ENCODE measurements around the gene VSIR.

The VSIR gene

GRCh38 chr10:71763352-71764127, 9.8 kb downstream of the VSIR start:
- DNase-seq = no peak

- DNase-seq = no peak
These were observed 11.0 kb downstream of the VSIR start for GRCh38 chr10:71762324-71762723.

GRCh38 chr10:71761541-71762113, 11.7 kb downstream of the VSIR start:
- DNase-seq = no peak

DNA sequence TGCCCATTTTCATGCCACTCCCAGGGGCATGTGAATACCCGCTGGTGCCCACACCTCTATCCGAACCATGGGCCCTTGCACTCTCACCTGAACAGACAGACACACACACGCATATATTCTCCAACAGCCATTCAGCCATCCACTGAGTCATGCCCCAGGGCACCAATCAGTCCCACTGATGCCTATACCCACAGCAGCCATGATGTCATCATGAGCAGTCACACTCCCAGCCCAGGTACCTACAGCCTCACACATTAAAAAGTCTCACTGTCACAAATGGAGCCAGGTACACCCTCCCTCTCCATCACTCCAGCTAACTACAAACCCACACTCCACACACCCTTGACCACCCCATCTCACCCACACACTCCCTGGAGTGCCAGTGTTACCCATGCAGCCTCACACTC, 12.2 kb downstream of the VSIR start:
- DNase-seq = no peak

DNA sequence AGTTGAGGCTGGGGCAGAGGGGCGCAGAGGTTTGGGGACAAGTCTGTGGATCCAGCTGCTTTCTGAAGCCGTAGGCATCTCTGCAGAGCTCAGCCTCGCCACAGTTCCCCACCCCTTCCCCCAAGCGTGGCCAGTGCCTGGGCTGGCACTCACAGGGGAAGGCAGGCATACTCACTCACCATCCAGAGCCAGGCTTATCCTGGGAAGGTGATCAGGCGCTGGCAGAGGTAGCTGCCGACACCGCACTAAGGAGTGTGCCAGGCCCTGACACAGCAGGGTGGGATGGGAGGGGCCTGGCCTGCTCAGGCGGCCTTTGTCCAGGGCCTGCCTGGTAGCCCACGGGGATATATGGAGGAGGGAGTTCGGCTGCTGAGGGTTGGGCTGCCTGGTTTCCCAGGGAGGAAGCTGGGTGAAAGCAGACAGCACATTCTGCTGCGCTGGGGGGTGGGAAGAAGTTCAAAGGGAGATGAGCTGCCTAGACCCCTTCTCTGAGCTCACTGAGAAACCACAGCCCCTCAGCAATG, 15.9 kb downstream of the VSIR start:
- no peak for DNase-seq

- DNase-seq = no peak
These were observed 16.8 kb downstream of the VSIR start for GRCh38 chr10:71756311-71757191.

DNA sequence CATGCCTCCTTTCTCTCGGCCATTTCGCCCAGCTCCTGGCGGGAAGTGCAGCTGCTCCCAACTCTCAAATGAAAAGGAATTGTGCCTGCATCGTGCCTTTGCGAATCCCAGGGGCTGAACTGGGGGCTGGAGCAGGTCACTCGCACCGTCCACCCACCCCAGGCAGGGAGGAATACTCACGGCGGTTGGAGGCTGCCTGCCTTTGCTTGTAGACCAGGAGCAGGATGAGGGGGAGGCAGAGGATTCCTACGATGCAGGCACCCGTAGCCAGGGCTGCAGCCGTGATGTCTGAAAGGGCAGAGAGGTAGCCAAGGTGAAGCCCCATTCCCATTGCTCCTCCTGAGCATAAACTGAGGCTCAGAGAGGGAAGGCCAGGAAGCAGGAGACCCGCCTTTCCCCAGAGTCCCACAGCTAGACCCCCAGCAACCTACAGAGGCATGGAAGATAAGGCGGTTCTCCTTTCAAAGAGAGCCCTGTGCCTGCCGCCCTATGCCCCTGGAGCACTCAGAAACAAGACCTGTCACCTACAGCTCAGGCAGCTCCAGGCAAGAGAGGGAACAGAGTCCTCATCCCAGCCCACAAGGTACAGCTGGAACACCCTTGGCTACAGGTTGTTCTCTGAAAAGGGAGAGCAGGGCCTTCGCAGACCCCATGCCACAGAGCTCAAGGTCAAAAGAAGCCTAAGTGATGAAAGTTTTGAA, 18.0 kb downstream of the VSIR start:
- DNase-seq = no peak

DNA sequence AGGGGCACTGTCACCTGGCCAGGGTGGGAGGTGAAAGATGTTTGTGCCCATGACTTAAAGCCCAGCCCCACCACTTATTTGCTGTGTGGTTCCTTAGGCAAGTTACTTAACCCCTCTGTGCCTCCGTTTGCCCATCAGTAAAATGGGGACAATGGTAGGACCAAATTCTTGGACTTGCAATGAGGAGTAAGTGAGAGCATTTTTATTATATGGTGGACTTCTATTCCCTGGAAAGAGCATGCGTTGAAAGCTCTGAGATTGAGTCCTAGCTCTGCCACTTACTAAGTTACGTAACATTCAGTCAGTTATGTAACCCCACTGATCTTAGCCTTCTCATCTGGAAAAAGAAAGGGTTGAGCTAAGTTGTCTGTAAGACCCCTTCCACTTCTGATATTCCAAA, 18.8 kb downstream of the VSIR start:
- no peak for DNase-seq

DNA sequence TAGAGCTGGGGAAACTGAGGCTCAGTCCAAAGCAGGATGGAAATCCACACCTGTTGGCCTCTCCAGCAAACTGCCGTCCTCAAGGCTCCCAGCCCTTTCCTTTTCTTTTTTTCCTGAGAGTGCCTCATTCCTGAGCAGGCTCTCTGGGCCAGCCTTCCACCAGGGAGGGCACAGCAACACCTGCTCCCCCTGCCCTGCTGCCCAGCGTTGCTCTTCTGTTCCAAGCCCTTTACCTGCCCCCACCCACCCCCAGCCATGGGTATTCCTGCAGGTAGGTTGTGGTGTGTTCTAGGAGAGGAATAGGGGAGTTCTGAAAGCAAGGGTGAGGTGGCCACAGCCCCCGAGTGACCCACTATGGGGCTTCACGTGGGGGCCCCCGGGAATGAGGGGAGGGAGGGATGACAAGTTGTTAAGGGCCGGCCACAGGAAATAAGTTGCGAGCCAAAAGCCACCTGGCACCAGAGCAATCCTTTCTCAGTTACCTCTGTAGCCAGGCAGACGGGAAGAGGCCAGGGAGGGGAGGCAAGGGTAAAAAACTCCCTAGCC, 19.3 kb downstream of the VSIR start:
- no peak for DNase-seq

- DNase-seq = no peak
These were observed 20.0 kb downstream of the VSIR start for GRCh38 chr10:71753091-71753959.

DNA sequence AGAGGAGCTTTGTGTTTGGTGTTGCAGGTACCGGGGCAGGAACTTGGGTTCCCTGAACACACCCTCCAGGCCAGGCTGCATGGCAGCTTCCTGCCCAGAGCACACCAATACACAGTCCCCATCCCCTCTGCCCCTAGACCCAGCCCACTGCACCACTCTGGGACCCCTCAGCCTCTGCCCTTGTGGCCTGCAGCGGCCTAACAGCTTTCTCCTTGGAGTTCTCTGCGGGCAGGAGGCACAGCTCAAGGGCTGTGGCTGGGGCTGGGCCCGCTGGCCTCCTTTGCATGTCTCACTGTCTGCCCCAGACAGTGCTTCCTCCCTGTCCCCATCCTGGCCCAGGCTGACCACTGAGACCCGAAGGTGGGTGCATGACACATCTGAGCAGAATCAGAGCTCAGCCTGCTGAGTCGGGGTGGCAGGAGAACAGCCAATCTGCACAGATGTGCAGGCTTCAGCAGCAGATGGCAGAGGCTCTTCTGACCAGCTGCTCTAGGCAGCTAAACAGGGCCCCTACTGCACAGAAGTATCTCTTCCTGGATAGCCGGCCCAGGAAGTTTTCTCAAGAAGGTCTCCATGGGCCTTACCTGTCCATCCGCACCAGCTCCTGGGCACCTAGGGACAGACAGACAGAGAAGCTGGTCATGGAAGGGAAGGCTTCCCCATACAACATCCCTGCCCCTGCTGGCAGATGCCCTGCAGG, 20.8 kb downstream of the VSIR start:
- no peak for DNase-seq

DNA sequence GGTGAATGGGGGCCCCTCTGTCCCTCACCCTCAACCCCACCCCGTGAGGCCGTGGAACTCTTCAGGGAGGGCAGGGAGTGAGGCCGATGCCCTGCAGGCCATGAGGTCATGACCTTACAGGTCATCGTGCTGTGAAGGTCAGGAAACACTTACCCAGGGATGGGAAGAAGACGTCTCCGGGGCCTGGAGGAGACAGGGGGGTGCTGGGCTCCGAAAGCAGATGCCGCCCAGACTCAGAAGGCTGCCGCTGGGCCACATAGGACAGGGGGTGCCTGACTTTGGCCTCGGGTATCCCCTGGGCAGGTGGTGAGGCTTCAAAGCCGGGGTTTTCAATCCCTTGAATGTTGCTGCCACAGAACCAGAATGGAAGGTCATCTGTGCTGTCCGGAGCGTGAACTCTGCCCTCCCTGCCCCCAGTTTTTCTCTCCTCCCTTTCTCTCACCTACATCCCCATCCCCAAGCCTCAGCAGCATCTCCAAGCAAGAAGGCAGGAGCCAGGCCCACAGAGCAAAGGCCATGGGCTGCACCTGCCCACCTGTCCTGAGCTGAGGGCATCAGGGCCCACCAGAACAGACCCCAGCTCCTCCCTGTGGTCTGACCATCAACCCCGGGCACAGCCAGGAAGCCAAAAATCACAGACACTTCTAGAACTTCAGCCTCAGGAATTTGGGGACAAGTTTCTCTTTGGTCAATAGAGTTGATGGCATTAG, 21.6 kb downstream of the VSIR start:
- DNase-seq = no peak

DNA sequence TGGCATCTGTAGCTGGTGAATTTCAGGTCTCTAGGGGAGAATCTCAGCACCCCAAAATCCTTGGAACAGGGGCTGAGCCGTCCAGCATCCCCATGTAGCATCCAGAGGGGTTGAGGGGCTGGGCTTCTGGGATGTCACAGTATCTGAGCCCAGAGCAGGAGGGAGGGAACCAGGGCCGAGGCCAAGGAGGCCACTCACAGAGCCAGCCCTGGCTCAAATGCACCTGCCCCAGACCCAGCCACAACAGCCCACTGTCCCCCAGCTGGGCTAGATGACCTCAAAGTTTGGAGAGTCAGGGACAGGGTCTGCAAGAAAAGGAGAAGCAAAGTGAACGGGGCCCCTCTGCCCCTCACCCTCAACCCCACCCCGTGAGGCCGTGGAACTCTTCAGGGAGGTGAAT, 22.3 kb downstream of the VSIR start:
- no peak for DNase-seq

DNA sequence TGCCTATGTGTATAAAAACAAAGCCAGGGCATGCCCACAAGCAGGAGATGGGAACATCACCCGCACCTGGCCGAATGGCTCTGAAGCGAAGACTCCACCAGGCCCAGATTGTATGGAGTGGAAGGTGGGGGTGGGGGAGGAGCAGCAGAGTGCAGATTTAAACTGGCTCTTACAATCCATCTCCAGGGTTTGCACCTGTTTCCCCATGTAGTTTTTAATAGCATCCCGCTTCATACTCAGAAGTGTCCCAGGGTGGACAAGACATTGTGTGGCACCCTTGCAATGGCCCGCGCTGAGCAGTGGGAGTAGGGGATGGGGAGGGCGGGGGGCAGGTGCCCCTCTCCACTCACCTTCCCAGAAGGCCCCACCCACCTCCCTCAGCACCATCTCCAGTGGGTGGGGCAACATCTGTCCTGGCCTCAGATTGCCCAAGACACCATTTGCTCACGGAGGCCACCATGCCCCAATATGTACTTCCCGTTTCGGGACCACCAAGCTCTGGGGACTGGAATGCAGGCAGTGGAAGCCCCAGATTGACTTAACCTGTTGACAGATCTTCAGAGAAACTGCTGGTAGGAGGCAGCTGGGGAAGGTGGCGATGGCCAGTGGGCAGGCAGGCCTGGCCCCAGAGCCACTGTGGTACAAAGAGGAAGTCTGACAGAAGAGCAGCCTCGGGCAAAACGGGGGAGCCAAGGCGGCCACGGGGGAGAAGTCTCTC, 23.0 kb downstream of the VSIR start:
- DNase-seq = no peak

DNA sequence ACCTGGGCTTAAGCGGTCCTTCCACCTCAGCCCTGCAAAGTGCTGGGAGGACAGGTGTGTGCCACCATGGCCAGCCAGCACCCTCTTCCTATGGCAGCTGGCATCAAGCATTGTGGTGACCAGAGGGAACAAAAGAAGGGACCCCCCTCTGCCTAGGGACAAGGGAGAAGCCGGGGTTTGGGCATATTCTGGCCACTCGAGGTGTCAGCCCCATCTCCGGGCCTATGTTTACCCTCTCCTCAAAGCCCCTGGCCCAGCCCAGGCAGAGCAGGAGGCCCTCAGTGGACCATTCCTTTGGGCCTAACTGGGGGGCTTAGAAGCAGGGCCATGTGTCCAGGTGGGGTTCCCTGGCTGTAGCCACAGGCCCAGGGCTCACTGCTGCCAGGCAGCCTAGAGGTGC, 23.9 kb downstream of the VSIR start:
- no peak for DNase-seq

DNA sequence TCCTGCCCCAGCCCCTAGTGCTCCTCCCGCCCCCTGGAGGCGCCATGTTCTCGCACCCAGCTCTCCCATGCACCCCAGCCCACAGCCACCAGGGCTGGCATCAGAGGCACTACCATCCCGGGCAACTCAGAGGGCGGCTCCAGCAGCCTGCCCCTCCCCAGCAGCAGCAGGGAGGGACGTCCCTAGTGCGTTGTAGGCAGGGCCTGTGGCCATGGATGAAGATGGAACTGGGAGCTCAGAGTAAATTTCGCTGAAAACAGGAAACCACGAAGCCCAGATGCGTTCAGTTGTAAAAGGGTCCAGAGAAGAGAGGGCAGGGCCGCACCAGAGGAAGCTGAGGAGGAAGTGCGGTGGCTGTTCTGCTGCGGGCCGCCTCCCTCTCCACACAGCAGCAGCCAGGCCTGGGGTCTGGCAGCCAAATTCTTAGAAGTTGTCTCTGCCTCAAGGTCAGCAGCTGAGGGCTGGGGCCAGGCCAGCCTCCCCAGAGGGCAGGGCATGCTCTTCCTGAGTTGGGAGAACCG, 24.6 kb downstream of the VSIR start:
- DNase-seq = no peak

DNA sequence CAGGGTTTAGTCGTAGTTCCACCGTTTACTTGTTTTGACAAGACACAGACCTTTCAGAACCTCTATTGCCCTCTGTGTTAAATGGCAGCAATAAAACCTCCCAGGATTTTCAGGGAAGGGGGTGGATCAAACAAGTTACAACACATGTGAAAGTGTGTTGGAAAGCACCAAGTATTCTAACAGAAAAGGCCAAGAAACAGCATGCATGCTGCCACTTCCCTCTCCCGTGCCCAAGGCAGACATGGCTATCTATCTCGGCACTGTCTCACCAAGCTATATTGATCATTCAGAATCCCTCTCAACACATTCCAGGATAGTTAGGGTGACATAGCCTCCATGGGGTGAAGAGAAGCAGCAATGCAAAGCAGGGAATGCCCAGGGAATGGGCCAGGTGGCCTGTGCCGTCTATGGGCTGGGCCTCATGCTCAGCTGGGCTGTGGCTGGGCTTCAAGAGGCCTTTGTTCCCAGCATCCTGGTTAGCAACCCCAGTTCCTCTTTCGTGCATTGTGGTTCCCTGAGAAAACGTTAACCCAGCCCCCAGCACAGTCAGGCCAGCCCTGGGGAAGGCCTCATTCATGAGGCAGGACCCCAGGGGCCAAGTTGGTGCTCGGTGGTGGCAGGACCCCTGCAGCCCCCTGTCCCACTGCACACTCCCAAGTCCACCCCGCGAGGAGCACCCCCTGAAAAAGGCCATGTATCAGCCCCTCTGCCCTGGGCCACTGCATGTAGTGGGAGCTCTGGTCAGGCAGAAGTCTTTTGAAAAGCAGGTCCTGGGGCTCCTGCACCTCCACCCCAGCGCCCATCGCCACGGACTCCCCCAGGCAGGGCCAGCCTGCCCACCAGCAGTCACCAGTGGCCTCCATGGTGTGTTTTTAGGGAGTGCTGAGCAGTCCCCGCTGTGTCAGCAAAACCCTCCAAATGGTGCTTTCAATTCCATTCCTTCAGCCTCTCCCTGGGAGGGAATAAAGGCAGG, 25.5 kb downstream of the VSIR start:
- DNase-seq = no peak

DNA sequence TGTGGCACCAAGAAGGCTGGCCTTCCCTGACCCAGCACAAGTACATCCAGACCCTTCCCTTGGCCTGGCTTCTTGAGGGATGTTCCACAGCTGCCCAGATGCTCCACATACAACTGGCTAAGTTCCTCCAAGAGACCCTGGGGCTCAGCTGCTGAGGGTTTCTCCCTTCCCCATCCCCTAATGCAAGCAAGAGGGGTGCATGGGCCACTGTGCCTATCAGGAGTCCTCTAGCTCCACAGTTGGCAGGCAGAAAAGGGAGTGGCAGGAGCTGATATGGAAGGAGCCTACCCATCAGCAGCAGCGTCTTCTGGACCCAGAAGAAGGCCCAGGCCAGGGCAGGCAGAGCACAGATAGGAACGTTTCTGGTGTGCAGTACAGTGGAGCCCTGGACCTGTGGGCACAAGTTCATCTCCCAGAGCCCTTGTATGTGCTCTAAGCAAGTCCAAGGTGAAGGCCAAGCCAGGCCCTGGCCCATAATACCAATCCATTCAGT, 26.2 kb downstream of the VSIR start:
- no peak for DNase-seq
